GM10248 (cell line): ENCODE results near the gene RGS6.

Source experiments
- CTCF ChIA-PET: fragments of 300-600 bp; sonication (Branson Sonifier 250); formaldehyde crosslinking; extraction: SDS; loops from one replicate; lab custom pipeline; 2021; ENCODE audit warnings: antibody characterized with exemption; lab: Yijun Ruan, JAX
- POLR2A ChIA-PET: fragments of 350-650 bp; sonication (Branson Sonifier 250); formaldehyde crosslinking; extraction: SDS; loops from one replicate; lab custom pipeline; 2020; ENCODE audit warnings: antibody characterized with exemption; lab: Yijun Ruan, JAX
- DNase-seq: peaks from one replicate; pipeline ENCODE4 v3.0.0; 2012; ENCODE audit errors: extremely low spot score
- CTCF ChIP-seq: IDR thresholded peaks from 2 replicates; pipeline ENCODE4 v1.5.1; 2012; ENCODE audit warnings: mild to moderate bottlenecking, low read depth; ENCODE audit errors: extremely low read depth, missing control alignments, control extremely low read depth

The RGS6 gene

DNA sequence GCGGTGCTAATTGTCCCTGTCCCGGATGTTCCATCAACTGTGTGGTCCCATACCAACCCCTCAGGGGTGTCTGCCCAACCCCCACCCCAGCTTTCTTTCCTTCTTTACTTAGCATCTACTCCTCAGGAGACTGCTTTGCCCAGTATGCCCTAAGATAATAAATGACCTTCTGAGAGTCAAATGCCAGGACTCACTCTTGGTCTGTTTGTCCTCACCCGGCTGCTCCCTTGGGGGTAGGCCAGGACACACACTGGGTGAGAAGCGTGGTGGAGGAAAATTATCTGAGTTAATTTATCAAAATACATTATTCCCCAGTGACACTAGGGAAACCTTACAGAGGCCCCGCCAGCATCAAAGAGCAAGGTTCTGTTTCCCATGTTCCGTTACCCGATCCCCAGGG lies 457.0 kb downstream of the RGS6 start:
- DNase-seq, result no peak
- ChIA-PET CTCF (no interaction called here), POLR2A (no interaction called here)
- no peak for TF ChIP-seq CTCF

GRCh38 chr14:72401101-72401625 lies 468.9 kb downstream of the RGS6 start:
- TF ChIP-seq CTCF, result no peak
- DNase-seq, result no peak
- CTCF ChIA-PET, result interaction anchor here (2.4 kb wide), 1 partner anchor 19 kb away, joined by 5 read pairs; no protein-coding TSS in a partner anchor
- POLR2A ChIA-PET, result no interaction called here

GRCh38 chr14:72401632-72402376 lies 469.6 kb downstream of the RGS6 start:
- ChIA-PET CTCF (interaction anchor here (2.4 kb wide), 1 partner anchor 19 kb away, joined by 5 read pairs; no protein-coding TSS in a partner anchor), POLR2A (no interaction called here)
- no peak for DNase-seq
- no peak for TF ChIP-seq CTCF

- no peak for TF ChIP-seq CTCF
- DNase-seq, result no peak
- POLR2A ChIA-PET, result no interaction called here
Measured at GRCh38 chr14:72402377-72402772, 470.1 kb downstream of the RGS6 start.

DNA sequence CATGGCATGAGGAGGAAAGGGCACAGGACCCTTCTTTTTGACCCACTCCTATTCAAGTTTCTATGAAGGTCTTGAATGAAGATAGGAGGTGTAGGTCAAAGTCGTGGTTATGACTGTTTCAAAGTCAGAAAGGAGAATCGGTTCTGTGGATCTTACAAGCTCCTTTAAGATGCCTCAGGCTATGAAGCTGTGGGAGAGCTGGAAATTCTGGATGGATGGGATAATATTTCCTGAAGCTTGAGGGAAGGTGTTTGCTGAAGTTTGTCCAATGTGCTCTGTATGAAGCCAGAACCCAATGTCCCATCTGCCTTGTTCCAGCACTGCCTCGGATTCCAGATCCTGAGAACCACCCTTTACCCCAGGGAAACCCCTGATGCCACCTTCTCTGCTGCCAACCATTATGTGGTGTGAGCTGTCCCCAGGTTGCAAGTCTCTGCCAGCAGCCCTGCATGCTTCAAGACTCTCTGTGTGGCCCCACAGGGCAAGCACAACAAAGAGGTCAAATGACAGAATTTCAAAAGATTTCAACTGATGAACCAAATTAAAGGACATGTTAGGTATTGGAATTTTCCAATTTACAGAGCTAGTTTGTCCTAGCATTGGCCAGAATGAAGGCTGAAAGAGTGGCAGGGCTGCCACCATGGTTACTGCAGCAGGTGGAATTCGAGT lies 472.0 kb downstream of the RGS6 start:
- TF ChIP-seq CTCF, result no peak
- ChIA-PET POLR2A (no interaction called here), CTCF (interaction anchor here (1.1 to 1.5 kb wide), 2 partner anchors 17 to 31 kb away, joined by 3 read pairs; no protein-coding TSS in a partner anchor)
- DNase-seq, result no peak

More at GRCh38 chr14:72402377-72402772, 470.1 kb downstream of the RGS6 start:
- CTCF ChIA-PET, result interaction anchor here (2.4 kb wide), 1 partner anchor 18 kb away, joined by 5 read pairs; no protein-coding TSS in a partner anchor

DNA sequence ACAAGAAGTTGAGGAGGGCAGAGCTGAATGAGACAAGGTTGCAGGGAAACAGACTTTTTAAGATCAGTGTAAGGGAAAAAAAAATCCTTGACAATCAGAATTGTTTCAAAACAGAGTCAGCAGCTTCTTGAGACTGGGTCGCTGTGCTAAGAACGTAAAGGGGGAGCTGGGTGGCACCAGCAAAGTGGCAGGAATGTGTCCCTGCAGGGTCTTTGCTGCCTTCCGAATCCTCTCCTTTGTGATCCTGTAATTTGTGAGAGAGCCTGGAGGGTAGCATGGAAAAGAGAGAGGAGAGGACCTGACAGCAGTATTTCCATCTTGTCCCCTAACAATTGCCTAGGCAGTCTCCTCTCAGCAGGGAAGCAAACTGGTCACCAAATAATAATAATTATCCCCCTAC lies 472.8 kb downstream of the RGS6 start:
- no peak for TF ChIP-seq CTCF
- ChIA-PET CTCF (no interaction called here), POLR2A (no interaction called here)
- DNase-seq, result no peak
